ENCODE measurements around the gene PRRT1.
"Not testable (repeated sequence)": the region's sequence is repeated elsewhere in the genome, so short reads cannot be mapped to it uniquely, and the experiment has no call there.

Gene PRRT1

DNA sequence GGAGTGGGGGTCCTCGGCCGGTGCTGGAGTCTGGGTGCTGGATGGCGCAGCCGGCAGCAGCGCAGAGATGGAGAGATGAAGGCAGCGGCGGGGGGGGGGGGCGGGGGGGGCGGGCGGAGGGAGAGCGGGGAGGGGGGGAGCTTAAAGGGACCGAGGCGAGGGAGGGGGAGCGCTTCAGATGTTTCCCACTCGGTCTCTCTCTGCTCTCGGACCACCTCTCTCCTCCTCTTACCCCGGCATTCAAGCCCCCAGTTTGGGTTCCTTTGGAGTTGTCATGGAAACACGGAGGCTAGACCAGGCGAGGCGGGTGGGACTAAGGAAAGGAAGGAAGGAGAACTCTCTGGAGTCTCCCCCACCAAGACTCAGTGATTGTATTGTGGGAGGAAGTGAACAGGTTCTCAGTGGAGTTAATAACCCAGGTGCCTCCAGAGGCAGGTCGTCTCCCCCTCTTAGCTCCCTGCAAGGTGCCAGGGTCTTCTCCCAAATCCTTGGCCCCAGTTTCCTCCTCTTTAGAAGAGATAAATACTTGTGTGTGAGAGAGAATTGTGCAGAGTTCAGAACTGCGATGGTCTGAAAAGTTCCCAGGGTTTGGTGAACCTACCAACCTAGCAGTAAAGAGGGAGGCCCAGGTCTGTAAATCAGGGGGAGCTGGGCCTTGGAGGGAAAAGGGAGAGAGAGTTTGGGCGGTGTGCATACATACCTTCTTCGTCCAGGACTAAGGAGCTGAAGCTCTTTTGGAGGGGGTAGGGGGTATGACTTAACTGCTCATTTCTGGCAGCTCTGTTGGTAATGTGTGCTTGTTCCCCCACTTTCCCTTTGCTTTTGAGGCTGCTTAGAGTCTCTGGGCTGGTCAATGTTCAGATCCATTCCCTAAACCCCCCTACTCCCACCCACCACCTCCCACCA, at the start of gene PRRT1:
PRRT1 (minus strand) TSS at position 77 of the 906 bp plus-strand sequence. CDS start 112 bp downstream, outside the sequence.
- no peak for DNase-seq

DNA sequence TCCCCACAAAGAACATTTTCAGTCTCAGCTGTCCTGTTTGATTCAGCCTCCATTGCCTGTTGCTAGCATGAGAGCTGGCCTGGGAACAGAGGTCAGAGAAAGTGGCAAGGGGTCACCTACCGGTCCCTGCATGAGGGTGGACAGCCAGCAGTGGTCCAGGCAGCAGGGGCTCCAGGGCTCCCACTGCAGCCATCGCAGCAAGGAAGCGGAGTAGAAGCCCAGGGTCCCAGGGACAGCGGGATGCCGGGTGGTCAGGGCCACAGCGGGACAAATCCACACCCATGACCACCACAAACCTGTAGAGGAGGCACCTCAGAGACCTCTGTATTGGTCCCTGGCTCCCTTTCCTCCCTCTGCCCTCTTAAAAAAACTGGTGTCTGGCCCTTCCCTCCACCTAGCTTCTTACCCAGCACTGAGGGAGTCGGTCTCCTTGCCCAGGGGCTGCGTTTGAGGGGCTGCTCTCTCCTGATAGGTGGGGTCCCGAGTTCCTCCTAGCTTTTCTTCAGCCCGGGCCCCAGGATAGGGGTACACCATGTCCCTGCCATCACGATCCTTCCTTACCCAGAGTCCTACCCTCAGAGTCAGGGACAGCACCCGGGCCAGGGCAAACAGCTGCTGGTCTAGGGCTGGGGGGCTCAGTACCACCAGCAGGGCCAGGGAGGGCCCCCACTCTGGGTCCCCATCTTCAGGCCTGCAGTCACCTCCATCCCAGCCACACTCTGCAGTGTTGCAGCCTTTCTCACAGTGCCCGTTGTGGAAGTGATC, 49.2 kb upstream of the PRRT1 start:
- no peak for DNase-seq

DNA sequence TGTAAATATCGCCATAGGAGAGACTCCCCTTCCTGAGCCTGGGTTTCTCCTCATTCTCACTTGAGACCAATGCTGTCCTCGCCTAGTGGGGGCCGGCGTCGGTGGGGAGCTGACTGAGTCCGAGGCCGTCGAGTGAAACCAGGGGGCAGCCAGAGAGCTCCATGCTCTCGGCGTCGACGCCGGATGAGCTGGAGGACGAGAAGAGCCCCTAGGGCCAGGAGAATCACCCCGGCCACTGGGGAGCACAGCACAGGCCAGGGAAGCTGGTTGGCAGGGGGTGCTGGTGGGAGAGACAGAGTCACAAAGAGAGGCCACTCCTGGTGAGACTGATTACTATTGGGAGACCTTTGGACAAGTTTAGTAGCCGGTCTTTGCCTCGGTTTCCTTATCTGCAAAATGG, 47.1 kb upstream of the PRRT1 start:
- no peak for DNase-seq

DNA sequence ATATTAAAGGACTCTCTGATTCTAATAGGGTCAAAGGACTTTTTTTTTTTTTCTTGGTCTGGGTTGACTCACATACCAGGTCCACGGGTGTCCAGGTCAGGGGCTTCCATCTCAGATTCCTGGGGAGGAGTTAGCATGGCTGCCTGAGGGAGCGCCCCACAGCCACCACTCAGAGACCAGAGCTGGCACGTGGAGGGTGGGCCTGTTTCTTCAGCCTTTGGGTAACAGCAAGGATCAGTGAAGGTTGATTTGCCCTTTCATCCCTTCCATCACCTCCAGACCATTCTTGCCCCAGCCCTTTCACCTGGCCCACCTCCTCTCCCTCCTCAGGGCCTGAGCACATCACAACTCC, 46.6 kb upstream of the PRRT1 start:
- no peak for DNase-seq

DNA sequence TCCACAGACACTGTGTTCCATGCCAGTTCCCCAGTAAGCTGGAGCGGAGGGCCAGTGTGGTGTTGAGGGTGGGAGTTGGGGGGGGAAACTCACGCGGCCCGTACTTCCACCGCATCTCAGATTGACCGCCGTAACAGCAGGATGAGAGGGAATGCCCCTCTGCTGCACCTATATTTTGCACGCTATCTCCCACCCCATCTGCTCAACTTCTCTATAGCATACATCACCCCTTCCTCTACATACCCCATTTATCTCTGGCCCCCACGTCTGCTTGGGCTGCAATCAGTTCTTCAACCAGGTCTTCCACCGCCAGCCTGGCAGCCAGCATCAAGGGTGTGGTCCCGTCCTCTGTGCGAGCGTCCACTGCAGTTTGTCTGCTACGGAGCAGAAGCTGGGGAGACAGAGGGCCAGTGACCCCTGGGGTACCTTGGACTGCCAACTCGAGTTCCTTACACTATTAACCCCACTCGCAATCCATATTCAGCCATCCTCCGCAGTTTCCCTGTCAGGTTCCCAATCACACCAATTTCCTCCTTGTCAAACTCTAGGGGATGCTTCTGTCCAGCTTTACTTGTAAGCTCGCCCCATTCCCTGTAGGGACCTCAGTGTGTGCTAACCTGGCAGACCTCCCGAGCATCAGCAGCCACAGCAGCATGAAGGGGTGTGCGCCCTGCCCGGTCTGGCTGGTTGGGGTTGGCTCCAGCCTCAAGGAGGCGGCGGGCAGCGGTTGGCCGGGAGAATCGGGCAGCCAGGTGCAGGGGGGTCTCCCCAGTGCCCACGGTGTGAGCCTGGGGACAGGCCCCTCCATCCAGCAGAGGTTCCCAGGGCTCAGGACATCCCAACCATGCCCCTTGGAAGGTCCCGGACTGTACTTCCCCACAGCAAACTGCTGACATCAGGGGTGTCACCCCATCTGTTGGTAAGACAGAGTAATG, 45.2 kb upstream of the PRRT1 start:
- DNase-seq, result peak; percentile 65

DNA sequence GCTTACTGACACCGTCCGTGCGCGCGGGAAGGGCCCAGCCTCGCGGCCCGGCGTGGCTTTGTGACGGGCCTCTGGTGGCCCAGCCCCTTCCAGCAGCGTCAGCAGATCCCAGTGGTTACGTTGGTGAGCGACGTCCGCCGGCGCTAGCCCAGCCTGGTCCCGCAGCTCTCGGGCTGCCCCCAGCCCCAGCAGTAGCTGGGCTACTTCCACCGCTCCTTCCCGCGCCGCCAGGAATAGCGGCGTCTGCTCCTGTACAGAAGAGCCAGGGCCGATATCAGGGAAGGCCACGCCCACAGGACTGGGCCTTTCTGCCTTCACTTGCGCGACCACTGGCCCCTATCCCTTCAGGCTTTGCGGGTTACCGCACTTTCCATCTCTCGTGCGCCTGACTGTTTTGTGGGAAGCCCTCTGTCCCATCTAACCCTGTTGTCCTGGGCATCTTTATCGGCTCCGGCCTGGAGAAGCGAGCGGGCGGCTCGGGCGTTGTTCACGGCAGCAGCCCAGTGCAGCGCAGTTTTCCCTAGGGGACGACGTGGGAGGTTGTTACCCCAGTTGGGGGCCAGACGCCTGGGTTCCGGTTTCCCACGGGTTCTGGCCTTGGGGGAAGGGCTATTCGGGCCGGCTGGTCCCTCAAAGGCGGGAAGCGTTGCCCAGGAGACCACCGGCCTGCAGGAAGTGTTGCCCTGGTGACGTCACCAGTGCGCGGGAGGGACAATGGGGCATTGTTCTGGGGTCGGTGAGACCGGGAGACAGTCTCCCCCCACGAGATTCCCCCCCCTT, 44.4 kb upstream of the PRRT1 start:
- peak; percentile 61 for DNase-seq

DNA sequence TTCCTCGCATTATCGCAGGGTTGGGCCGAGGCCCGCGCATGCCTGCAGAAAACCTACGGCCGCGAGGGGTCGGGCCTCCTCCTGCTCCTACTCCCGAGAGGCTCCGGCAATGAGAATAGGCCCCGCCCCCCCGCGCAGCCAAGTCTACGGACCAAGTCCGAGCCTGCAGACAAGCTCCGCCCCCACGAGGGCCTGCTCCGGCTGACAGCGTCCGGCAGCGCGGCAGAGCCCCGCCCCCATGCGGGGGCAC, 43.8 kb upstream of the PRRT1 start:
- peak; percentile 100 for DNase-seq

DNA sequence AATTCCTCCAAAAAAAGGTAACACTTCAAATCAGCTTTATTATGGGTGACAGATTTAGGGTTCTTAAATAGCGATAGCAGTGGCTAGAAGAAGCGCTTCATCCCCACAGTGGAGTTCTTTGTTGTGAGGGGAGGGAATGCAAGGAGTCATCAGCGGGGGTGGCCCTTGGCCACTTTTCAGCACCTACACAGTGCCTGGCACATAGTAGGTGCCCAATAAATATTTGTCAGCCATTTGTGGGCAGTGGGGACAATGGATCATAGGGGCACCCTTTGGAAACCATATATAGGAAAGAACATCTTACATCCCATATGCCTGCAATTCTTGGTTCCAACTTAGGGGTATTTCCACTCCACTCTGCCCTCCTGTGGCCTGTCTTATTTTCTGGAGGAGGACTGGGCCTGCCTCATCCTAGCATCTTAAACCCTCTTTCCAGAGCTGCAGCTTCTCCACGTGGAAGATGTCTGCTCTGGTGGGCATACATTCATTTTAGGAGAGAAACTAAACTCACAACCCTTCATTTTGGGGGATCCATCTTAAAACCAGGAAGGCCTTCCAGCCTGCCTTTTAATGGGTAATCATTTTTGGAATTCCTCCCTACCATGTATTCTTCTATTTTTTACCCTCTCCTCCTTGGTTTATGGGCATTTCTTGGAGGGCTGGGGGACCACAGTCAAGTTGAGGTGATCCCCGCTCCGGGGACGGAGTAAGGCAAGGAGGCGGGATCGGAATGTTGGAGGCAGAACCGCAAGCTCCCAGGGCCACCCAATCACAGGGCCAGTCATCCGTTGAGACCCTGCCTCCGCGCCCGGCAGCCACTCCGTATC, 43.3 kb upstream of the PRRT1 start:
- DNase-seq, result peak; percentile 65

DNA sequence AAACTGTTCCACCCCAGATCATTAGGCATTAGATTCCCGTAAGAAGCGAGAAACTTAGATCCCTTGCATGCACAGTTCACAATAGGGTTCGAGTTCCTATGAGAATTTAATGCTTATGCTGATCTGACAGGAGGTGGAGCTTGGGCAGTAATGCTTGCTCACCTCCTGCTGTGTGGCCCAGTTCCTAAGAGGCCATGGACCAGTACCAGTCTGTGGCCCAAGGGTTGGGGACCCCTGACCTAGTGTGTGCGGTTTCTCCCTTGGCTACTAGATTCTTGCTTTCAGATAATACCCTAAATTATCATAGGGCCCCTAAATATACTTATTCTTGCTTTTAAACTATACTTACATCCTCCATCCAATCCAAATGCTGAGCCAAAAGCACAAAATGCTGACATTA, 42.6 kb upstream of the PRRT1 start:
- no peak for DNase-seq

DNA sequence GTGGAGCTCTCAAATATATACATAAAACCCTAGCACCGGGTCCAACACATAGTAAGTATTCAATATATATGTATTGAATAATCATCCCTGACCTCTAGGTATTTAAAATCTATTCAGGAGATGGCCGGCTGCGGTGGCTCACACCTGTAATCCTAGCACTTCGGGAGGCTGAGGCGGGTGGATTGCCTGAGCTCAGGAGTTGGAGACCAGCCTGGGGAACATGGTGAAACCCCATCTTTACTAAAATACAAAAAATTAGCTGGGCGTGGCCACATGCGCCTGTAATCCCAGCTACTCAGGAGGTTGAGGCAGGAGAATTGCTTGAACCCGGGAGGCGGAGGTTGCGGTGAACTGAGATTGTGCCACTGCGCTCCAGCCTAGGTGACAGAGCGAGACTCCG, 41.4 kb upstream of the PRRT1 start:
- DNase-seq, result not testable (repeated sequence)

DNA sequence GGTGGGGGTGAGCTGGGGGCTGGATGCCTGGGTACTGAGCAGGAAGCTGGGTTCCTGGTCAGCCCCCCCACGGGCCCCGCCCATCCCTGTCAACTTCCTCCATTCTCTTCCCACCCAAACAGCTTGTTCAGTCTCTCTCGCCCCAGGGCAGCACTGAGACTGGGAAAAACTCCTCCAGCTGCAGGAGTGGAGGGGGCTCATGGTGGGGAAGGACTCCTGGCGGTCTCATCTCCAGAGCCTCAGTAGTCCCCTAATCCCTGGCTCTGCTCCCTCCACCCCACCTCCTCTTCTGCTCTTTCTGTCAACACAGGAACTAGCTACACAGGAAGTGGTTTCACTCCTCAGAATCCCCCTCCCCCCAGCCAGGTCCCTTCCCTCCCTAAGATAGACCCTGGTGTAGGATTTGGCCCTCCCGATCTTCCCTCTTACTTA, 40.9 kb upstream of the PRRT1 start, which contains the start of gene GPSM3:
GPSM3 (minus strand) TSS at position 36 of the 432 bp plus-strand sequence. CDS start 130 bp downstream, outside the sequence.
- DNase-seq, result peak; percentile 75

DNA sequence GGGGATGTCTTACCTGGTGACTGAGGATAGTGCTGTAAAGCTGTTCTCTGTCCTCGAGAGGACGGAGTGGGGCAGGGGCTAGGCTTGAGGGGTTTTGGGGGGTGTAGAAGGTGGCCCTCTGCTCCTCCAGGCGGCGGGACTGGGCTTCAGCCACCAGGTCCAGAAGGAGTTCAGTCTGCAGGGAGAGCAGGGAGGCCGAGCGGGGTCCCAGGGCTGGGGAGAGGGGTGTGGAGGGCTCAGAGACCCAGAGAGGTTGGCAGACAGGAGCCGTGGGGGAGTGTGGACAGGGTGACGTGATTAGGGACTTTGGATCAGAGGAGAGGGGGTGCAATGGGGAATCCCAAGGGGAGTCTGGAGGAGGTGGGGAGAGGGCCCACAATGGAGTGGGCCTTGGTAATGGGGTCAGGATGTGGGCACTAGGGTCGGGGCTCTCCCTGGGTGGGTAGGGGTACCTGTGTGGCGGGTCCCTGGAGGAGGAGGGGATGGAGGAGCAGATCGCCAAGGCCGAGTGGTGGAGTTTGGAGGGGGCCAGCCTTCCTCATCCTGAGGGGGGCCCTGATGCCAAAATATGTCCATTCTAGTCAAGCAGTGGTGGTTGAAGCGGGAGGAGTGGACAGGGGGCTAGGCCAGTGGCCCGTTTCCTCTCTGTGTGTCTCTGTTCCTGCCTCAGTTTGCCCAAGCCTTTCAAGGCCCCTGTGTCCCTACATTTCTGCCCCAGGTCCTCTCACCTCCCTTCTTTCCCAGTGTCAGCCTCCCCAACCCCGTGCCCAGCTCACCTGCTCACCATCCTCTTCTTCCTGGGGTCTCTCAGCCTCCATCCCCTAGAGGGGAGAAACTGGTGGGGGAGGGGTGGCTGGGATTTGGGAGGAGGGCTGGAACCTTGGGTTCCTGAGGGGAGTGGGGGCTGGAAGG, 40.2 kb upstream of the PRRT1 start:
- DNase-seq, result no peak

DNA sequence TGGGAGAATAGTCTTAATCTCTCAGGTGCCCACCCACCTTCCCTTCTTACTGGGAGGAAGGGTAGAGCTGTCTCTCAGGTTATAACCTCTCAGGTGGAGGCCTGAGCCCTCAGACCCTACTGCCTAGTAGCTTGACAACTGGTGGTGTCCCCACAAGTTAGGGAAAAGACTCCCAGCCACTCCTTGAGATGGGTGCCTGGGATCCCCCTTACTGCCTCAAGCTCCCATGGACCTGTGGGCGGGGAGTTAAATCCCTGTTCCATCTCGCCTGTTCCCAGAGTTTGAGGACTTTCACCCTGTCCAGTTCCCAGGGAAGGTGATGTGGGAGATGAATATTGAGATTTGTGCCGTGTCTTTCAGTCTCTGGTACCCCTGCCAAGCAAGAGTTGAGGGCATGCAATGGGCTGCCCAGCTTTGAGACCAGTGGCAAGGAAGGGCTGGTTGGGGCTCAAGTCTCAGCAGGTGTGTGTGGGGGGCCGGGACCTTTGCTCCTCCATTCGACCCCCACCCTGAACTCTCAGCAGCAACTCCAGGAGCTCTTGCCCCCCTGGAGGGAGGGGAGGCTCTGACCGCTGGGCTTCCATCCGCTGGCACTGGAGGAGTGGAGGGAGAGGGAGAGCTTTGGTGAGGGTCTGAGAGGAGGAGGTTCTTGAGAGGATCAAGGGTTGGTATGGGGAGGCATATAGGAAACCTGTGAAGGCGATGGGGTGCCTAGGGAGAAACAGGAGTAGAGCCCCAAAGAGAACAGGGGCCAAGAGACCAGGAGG, 39.4 kb upstream of the PRRT1 start:
- DNase-seq, result no peak

DNA sequence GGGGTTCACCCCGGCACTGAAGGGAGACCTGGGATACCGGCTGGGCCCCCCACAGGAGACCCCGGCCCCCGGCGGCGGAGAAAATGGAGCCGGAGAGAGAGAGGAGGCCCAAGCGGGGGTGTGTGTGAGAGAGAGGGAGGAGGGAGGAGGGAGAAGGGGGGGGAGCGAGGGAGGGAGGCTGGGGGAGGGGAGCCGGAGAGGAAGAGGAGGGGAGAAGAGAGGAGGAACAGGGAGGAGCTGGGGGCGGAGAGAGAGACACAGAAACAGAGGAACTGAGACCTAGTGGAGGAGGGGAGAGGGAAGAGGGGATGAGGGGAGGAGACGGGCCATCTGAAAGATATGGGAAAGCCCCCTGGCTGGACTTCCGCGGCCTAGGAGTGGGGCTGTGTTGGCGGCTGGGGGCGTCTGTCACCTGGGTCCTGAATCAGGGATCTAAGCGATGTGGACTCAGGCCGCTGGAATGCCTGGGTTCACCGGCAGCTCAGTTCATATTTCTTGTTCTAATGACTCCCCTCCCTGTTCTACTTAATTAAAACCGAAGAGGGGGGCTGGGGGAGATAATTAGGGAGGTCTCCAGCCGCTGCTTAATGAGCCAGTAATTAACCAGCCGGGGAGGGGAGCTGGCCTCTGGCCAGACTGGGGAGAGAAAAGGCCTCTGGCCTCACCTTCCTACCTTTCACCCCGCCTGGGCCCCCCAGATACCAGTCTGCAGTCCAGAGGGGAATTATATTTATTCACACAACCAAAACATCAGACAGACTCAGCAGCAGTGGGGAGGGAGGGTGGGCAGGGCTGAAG, 38.5 kb upstream of the PRRT1 start, which contains the start of gene PBX2:
PBX2 (minus strand) TSS at position 149 of the 798 bp plus-strand sequence. CDS start 287 bp downstream, outside the sequence.
- peak; percentile 92 for DNase-seq

DNA sequence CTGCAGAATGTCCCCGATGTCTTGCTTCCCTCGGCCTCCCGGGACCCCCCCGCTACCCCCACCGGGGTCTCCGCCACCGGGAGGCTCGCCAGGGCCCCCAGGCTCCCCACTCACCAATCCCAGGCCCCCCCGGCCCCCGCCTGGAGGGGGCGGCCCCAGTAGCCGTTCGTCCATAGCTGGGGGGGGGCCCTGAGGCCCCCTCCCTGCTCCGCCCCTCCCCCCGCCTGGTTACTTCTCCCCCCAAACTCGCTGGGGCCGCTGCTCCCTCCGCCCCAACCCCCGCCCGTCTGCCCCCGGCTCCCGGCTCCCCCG, 38.0 kb upstream of the PRRT1 start:
- no peak for DNase-seq

DNA sequence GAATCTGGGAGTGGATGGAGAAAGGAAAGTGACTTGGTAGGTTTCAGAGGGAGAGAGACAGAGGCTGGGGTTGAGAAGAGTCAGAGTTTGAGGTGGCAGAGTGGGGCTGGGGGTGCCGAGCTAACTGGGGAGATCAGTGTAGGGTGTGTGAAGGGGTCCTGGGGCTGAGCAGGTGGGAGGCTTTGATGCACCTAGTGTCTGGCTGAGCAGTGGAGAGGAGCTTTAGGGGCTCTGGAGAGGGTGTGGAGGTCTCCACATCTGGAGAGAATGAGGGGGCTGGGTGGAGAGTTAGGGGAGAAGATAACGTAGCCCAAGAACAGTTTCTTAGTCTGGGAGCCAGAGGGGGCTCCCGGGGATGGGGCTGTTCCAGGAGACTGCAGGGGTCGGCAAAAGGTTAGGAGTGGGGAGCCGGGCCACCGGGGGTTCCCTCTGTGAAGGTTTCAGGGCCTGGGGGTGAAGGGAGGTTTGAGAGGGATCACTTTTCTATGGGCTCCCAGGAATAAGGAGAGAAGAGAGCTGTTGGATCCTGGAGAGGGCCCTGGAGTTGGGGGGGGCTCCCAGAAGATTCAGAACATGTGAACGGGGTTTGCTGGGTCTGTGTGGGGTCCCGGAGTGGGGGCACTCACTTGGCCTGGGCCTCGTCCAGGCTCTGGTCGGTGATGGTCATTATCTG, 37.5 kb upstream of the PRRT1 start:
- DNase-seq, result no peak

DNA sequence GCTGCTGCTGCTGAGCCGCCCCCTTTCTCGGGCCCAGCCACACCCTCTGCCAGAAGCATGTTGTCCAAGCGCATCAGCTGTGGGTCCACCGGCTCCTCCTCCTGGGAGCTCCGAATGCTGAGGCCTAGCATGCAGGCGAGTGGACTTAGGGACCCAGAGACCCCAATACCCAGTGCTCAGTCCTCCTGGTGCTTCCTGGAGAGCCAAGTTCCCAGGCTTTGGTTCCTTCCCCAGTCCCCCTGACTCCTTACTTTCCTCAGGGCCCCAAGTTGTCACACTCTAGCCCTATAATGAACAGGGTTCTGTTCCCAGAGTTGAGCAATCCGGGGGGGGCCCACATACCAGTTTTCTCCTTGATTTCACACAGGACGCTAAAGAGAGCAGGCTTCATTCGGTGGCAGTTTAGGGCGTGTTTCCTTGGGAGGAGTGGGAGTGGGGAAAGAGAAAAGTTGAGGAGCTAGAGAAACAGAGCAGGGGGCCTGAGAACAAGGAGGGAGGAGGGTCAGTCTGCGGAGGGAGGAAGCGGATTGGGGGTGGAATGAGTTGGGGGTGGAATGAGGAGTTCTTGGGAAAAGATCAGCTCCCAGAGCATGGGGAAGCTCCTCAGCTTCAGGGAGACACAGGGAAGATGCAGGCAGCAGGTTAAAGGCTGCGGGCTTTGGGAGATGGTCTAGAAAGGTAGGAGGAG, 36.8 kb upstream of the PRRT1 start:
- DNase-seq, result no peak
